Femur (tissue), 1 donor: ENCODE data around the gene GSTK1.

ENCODE experiments used
- DNase-seq: peaks from one replicate; pipeline ENCODE4 v3.0.0-alpha.2; 2017

GSTK1 gene

GRCh38 chr7:143300959-143301935 is 38.0 kb downstream of the GSTK1 start:
- DNase-seq, result no peak

- no peak for DNase-seq
Observed at GRCh38 chr7:143303733-143304132, 40.5 kb downstream of the GSTK1 start.

GRCh38 chr7:143304938-143305337 is 41.7 kb downstream of the GSTK1 start:
- no peak for DNase-seq

GRCh38 chr7:143305423-143306070 is 42.3 kb downstream of the GSTK1 start:
- no peak for DNase-seq

GRCh38 chr7:143308632-143309031 is 45.4 kb downstream of the GSTK1 start:
- DNase-seq, result no peak

- DNase-seq, result no peak
Observed at GRCh38 chr7:143314127-143314526, 50.9 kb downstream of the GSTK1 start.

GRCh38 chr7:143315776-143316175 is 52.5 kb downstream of the GSTK1 start, which contains the start of gene CLCN1:
TSS of gene CLCN1 (plus strand) at chr7:143316111. CDS start at chr7:143316213, 102 bp downstream.
- DNase-seq, result peak; percentile 27

- no peak for DNase-seq
Observed at GRCh38 chr7:143316492-143316891, 53.3 kb downstream of the GSTK1 start.

- DNase-seq, result no peak
Observed at GRCh38 chr7:143318661-143319060, 55.4 kb downstream of the GSTK1 start.
